Fibroblast of skin of right quadriceps (primary cell): ENCODE data around the gene SLC30A5.
"Not testable (repeated sequence)": the region's sequence is repeated elsewhere in the genome, so short reads cannot be mapped to it uniquely, and the experiment has no call there.

Source experiments
- DNase-seq: peaks from one replicate; pipeline ENCODE4 v3.0.0-alpha.2; 2013

SLC30A5 gene

DNA sequence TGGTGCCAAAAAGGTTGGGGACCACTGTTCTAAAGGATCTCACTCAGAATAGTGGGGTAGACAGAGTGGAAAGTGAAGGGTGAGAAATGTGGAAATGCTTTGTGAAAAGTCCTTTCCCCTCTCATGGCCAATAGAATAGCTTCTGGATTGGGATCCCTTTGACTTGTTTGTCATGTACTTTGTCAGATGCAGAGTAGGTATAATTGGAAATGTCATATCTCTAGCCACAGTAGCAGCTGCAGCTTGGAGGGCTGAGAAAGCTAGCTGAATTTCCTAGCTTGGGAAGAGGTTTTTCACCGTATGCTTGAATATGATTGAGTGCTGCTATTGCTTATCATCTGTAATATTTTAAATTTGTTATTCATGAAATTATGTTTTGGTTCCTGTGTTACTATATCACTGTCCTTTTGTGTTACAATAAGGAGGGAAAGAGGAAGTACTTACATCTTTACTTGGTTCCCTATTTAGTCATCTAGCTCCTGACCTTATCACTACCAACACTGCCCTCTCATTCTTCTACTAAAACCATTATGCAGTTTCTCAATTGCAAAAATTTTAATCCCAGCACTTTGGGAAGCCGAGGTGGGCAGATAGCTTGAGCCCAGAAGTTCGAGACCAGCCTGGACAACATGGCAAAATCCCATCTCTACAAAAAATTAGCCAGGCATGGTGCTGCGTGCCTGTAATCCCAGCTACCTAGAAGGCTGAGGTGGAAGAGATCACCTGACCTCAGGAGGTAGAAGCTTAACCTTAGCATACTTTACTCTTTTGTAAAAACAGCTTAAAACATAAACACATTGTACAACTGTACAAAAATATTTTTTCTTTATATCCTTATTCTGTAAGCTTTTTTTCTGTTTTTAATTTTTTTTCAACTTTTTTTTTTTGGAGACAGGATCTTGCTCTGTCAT, 12.4 kb downstream of the SLC30A5 start:
- no peak for DNase-seq

DNA sequence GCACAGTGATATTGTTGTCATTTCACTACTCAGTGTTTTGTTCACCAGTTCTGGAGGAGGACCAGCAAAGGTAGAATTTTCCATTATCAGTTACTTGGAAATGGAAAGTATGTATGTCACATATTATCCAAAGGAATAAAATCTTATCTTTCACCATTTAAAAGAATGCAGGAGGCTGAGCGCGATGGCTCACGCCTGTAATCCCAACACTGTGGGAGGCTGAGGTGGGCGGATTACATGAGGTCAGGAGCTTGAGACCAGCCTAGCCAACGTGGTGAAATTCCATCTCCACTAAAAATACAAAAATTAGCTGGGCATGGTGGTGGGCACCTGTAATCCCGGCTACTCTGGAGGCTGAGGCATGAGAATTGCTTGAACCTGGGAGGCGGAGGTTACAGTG, 14.6 kb downstream of the SLC30A5 start:
- not testable (repeated sequence) for DNase-seq

DNA sequence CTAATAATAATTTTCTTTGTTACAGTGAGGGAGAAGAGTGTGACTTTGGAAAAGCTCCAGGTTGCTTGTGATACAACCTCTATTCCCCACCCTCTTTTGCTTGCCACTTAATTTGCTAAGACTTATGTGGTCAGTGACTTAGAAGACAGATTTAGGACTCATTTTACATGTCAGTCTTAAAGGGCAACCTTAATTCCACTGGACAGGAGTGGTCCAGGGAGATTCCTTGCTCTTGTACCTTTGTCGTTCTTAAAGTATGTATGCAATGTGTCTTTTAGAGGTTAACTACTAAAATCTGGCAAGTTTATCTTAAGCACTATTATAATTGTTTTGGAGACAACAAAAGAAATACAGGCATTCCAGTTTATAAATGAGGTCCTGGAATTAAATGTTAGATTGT, 20.0 kb downstream of the SLC30A5 start:
- no peak for DNase-seq

DNA sequence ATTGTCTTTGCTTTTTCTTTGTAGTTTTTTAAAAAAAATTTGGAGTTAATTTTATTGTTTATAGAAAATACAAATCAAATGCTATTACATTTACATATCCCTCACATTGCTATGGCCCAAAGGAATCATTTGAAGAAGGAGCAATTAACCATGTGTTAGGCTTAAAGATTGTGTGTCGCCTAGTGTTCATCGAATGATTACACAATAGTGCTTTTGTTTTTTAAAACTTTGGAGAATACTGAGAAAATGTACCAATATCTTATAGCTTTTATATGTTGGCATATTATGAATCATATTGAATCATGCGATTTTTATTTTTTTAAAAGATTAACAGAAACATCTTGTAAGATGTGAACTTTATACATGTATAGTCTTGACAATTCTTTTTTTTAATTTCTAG, 21.7 kb downstream of the SLC30A5 start:
- DNase-seq = no peak

DNA sequence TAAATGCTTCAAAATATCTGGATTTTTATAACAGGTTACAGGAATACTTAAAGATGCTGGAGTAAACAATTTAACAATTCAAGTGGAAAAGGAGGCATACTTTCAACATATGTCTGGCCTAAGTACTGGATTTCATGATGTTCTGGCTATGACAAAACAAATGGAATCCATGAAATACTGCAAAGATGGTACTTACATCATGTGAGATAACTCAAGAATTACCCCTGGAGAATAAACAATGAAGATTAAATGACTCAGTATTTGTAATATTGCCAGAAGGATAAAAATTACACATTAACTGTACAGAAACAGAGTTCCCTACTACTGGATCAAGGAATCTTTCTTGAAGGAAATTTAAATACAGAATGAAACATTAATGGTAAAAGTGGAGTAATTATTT, 35.6 kb downstream of the SLC30A5 start:
- DNase-seq = peak; percentile 73

DNA sequence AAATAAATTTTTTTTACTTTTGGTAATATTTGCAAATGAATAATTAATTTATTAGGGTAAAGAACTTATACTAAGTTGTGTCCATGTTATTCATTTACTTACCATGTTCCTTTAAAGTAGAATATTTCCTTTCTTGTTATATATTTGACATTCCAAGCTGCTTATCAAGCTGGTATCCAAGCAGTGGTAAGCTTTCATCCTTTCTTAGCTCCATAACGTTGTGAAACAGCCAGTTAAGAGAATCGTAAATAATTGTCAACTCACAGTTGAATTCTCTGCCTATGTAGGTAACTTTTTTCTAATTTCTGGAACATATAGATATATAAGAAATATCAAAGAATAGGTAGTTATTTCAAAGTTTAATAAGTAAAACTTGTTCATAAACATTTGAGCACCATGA, 36.4 kb downstream of the SLC30A5 start:
- DNase-seq = no peak

DNA sequence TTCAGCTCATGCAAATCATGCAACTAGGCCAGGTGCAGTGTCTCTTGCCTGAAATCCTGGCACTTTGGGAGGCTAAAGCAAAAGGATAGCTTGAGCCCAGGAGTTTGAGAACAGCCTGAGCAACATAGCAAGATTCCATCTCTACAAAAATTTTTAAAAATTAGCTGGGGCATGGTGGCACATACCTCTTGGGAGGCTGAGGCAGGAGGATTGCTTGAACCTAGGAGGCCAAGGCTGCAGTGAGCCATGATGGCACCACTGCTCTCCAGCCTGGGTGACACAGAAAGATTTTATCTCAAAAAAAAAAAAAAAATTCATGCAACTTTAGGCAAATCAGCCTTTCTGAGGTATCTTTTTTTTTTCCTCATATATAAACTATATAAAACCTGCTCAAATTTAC, 37.5 kb downstream of the SLC30A5 start:
- no peak for DNase-seq

DNA sequence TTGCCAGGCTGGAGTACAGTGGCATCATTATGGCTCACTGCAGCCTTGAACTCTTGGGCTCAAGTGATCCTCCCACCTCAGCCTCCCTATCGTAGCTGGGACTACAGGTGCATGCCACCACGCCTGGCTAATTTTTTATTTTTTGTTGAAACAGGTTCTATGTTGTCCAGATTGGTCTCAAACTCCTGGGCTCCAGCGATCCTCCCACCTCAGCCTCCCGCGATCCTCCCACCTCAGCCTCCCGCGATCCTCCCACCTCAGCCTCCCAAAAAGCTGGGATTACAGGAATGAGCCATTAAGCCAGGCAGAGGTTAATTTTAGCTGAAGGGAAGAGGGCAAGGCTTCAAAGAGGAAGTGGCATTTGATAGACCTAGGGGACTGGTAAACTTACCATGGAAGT, 40.3 kb downstream of the SLC30A5 start:
- DNase-seq = no peak

DNA sequence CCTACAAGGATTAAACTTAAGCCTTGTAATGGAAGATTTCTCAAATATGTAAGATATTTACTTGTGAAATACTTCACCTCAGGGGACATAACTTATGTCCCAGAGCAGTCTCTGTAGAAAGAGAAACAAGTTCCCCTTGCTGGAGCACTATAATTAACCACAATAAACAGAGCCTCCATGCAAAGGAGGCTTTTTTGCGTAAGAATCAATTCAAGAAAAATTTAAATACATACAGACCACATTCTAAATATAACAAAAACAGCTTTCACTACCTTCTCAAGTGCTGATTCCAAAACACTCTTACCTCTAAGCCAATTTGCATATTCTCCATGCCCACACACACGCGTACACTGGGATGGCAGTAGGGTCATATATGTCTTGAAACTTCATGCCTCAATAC, 42.5 kb downstream of the SLC30A5 start:
- DNase-seq = peak; percentile 65

DNA sequence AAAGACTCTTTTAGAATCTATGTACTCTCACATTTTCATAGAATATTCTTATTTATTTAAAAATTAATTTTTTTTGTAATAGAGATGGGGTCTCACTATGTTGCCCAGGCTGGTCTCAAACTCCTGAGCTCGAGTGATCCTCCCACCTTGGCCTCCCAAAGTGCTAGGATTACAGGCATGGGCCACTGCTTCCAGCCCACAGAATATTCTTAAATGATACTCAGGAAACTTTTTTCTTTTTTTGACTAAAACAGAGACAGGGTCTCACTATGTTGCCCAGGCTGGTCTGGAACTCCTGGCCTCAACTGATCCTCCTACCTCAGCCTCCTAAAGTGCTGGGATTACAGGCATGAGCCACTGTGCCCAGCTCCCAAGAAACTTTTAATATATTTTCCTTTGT, 43.4 kb downstream of the SLC30A5 start:
- DNase-seq = not testable (repeated sequence)

DNA sequence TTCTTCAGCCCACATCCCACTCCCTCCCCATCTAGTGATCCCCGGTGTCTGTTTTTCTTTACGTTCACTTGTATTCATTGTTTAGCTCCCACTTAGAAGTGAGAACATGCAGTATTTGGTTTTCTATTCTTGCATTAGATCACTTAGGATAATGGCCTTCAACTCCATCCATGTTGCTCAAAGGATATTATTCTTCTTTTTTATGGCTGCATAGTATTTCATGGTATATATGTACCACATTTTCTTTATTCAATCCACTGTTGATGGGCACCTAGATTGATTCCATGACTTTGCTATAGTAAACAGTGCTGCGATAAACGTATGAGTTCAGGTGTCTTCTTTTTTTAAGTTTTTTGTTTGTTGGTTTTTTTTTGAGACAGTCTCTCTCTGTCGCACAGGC, 44.0 kb downstream of the SLC30A5 start:
- DNase-seq = no peak

DNA sequence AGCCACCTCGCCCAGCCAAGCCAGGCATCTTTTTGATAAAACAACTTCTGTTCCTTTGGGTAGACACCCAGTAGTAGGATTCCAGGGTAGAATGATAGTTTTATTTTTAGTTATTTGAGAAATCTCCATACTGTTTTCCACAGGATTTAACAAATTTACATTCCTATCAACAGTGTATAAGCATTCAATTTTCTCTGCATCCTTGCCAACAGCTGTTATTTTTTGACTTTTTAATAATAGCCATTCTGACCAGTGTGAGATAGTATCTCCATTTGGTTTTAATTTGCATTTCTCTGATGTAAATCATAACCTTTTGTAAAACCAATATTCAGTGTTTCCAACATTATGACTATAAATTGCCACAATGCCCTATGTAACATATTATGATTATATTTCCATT, 45.0 kb downstream of the SLC30A5 start:
- DNase-seq = no peak

DNA sequence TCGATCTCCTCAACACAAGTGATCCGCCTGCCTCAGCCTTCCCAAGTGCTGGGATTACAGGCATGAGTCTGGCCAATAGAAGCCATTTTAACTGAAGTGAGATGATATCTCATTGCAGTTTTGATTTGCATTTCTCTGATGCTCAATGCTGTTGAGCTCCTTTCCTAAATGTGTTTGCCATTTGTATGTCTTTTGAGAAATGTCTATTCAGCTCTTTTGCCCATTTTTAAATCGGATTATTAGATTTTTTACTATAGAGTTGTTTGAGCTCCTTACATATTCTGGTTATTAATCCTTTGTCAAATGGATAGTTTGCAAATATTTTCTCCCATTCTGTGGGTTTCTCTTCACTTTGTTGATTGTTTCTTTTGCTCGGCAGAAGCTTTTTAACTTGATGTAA, 46.4 kb downstream of the SLC30A5 start:
- DNase-seq = not testable (repeated sequence)

DNA sequence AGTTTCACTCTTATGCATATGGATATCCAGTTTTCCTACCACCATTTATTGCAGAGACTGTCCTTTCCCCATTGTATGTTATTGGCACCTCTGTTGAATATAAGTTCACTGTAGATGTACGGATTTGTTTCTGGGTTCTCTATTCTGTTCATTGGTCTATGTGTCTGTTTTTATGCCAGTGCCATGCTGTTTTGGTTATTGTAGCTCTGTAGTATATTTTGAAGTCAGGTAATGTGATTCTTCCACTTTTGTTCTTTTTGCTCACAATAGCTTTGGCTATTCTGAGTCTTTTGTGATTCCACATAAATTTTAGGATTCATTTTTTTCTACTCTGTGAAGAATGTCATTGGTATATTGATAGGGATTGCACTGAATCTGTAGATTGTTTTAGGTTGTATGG, 47.0 kb downstream of the SLC30A5 start:
- no peak for DNase-seq

DNA sequence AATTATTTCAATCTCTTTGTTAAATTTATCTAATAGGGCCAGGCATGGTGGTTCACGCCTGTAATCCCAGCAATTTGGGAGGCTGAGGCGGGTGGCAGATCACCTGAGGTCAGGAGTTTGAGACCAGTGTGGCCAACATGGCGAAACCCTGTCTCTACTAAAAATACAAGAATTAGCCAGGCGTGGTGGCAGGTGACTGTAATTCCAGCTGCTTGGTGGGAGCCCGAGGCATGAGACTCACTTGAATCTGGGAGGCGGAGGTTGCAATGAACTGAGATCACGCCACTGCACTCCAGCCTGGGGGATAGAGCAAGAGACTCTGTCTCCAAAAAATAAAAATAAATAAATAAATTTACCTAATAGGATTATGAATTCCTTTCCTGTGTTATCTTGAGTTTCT, 54.8 kb downstream of the SLC30A5 start:
- DNase-seq = not testable (repeated sequence)

DNA sequence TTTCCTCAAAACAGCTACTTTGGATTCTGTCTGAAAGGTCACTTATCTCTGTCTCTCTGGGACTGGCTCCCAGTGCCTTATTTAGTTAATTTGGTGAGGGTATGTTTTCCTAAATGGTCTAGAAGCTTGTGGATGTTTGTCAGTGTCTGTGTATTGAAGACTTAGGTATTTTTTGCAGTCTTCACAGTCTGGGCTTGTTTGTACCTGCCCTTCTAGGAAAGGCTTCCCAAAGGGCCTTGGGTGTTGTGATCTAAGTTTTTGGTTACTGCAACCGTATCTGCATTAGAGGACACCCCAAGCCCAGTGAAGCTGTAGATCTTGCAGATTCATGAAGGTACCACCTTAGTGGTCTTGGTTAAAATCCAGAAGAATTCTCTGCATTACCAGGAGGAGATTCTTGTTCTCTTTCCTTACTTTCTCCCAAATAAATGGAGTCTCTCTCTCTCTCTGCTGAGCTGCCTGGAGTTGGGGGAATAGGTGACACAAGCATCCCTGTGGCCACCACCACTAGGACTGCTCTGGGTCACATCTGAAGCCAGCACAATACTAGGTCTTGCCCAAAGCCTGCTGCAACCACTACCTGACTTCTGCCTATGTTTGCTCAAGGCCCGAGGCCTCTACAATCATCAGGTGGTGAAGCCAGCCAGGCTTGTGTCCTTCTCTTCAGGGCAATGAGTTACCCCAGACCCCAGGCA, 55.3 kb downstream of the SLC30A5 start:
- DNase-seq = no peak

DNA sequence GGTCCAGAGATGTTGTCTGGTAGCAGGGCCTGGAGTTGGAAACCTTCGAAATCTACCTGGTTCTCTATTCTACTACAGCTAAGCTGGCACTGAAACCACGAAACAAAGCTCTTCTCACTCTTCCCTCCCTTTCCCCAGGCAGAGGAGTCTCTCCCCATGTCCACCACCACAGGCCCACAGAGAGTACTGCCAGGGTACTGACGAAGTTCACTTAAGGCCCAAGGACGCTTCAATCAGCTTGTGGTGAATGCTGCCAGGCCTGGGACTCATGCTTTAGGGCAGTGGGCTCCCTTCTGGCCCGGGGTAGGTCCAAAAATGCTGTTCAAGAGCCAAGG, 55.8 kb downstream of the SLC30A5 start:
- DNase-seq = no peak

DNA sequence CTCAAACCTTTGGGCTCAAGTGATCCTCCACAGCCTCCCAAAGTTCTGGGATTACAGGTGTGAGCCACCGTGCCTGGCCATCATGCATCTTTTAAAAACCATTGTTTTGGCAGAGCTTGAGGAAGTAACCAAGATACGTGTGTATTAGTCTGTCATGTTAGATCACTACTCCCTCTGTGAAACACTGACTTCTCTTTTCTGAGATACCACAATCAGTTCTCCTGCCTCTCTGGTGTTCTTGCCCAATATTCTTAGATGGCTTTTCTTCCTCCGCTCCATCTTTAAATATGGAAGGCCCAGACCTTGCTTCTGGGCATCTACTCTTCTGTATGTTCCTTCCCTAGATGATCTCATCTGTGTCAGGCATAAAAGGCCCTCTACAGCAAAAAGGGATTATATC, 58.9 kb downstream of the SLC30A5 start:
- DNase-seq = no peak

DNA sequence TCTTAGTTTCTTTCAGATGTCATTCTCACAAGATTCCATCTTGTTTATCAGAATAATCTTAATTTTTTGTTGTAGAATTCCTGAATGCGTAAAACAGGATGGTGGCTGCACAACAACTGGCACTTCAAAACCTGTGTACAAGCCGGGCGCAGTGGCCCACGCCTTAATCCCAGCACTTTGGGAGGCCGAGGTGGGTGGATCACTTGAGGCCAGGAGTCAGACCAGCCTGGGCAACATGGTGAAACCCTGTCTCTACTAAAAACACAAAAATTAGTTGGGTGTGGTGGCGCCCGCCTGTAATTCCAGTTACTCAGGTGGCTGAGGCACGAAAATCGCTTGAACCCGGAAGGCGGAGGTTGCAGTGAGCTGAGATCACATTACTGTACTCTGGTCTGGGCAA, 62.6 kb downstream of the SLC30A5 start:
- DNase-seq = no peak

DNA sequence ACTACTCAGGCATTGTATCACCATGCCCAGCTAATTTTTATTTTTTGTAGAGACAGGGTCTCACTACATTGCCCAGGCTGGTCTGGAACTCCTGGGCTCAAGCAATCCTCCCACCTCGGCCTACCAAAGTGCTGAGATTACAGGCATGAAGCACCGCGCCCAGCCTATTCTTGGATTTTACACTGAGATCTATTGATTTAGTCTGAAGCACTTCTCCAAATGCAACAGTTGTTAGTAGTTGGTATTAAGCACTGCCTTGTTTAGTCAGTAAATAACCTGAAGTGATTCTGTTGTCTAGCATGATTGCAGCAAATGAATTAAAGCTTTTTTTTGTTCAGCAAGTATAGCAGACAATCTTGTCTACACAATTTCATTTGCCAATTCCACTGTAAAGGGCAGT, 64.2 kb downstream of the SLC30A5 start:
- DNase-seq = no peak

DNA sequence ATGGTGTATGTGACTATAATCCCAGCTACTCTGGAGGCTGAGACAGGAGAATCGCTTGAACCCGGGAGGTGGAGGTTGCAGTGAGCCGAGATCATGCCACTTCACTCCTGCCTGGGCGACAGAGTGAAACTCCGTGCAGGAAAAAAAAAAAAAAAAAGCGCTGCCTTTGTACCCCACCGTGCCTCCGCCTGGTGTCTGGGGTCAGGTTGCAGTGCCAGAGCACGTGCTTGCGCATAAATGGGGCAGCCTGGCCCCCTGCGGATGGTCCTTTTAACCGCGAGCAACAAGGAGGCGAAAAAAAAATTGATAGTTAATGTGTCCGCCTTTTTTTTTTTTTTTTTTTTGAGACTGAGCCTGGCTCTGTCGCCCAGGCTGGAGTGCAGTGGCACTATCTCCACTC, 66.8 kb downstream of the SLC30A5 start:
- no peak for DNase-seq

DNA sequence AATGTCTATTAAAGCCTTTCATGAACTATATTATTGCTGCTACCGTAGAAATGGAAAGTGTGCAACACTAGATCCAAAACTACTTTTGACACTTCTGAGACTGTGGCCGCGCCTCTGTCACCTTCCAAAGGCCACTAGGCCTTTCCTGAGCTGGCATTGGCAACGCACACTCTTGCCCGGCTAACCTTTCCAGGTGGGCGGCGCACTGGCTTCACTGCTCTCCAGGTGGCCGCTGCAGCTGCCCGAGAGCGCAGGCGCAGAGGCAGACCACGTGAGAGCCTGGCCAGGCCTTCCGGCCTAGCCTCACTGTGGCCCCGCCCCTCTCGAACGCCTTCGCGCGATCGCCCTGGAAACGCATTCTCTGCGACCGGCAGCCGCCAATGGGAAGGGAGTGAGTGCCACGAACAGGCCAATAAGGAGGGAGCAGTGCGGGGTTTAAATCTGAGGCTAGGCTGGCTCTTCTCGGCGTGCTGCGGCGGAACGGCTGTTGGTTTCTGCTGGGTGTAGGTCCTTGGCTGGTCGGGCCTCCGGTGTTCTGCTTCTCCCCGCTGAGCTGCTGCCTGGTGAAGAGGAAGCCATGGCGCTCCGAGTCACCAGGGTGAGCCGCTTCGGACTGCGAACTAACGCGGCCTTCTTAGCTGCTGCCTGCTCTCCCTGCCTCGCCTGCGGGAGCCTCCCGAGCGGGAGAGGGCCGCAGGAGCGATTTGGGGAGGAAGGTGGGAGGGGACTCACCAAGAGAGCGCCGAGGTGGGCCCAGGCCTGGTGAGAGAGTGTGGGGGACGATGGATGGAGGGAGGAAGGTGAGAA, 73.1 kb downstream of the SLC30A5 start, which contains the start of gene CCNB1:
TSS of gene CCNB1 (plus strand) at position 465 of the 807 bp plus-strand sequence. CDS start at position 578, 113 bp downstream.
- DNase-seq = peak; percentile 97

DNA sequence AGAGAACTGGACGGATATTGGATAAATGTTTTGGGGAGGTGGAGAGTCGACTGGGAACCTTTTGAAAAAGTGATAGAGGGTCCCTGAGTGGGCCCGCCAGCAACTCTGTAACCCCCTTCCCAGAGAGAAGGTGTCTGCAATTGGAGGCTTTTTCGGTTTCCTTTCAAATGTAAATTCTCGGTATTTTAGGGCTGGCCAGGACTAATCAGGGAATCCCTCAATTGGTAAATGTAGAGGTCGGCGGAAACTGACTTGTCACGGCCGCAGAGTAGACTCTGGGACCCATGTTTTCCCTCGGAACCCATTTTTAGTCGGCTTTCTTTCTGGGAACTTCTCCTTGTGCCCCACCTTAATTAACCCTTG, 73.7 kb downstream of the SLC30A5 start:
- DNase-seq = peak; percentile 2

DNA sequence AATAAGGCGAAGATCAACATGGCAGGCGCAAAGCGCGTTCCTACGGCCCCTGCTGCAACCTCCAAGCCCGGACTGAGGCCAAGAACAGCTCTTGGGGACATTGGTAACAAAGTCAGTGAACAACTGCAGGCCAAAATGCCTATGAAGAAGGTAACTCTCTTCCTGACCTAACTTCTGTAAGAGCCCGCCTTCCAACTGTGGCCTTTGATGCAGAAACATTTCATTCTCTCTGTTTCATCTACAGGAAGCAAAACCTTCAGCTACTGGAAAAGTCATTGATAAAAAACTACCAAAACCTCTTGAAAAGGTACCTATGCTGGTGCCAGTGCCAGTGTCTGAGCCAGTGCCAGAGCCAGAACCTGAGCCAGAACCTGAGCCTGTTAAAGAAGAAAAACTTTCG, 74.1 kb downstream of the SLC30A5 start:
- no peak for DNase-seq
